Stimulated activated naive B cell treated with anti-CD40 and anti-IgM and Interleukin-4, amounts not matched to agents 10 μg/mL and 1 μg/mL and 100 μg/mL, for 72 hours (primary cell): ENCODE measurements around the gene MTURN.
"Not testable (repeated sequence)": the region's sequence is repeated elsewhere in the genome, so short reads cannot be mapped to it uniquely, and the experiment has no call there.

Experiments used
- ATAC-seq, 2 donors: fragments of 150-1000 bp; cut with Tn5 transposase; replicated peaks; 2 replicates each; pipeline ENCODE4 v1.10.0; 2021; ENCODE audit warnings: moderate library complexity in 1 of 2
- DNase-seq: peaks from one replicate; pipeline ENCODE4 v3.0.0; 2021
- H3K27ac Mint-ChIP-seq: one replicate; pipeline ENCODE4 v1.8.0; 2022; ENCODE audit warnings: mild to moderate bottlenecking, mixed read lengths
- H3K27me3 Mint-ChIP-seq, 2 donors: one replicate each; pipeline ENCODE4 v1.8.0; 2022; ENCODE audit warnings: mixed read lengths in 2 of 2
- H3K36me3 Mint-ChIP-seq, 2 donors: one replicate each; pipeline ENCODE4 v1.8.0; 2022; ENCODE audit warnings: mixed read lengths in 2 of 2, mild to moderate bottlenecking in 1 of 2
- H3K4me1 Mint-ChIP-seq, 2 donors: one replicate each; pipeline ENCODE4 v1.8.0; 2022; ENCODE audit warnings: mixed read lengths in 2 of 2, mild to moderate bottlenecking in 1 of 2
- H3K4me3 Mint-ChIP-seq, 2 donors: one replicate each; pipeline ENCODE4 v1.8.0; 2022; ENCODE audit warnings: mild to moderate bottlenecking in 2 of 2, mixed read lengths in 2 of 2, moderate library complexity in 1 of 2
- H3K9me3 Mint-ChIP-seq, 2 donors: one replicate each; pipeline ENCODE4 v1.8.0; 2022; ENCODE audit warnings: mixed read lengths in 2 of 2, mild to moderate bottlenecking in 1 of 2

The MTURN gene

DNA sequence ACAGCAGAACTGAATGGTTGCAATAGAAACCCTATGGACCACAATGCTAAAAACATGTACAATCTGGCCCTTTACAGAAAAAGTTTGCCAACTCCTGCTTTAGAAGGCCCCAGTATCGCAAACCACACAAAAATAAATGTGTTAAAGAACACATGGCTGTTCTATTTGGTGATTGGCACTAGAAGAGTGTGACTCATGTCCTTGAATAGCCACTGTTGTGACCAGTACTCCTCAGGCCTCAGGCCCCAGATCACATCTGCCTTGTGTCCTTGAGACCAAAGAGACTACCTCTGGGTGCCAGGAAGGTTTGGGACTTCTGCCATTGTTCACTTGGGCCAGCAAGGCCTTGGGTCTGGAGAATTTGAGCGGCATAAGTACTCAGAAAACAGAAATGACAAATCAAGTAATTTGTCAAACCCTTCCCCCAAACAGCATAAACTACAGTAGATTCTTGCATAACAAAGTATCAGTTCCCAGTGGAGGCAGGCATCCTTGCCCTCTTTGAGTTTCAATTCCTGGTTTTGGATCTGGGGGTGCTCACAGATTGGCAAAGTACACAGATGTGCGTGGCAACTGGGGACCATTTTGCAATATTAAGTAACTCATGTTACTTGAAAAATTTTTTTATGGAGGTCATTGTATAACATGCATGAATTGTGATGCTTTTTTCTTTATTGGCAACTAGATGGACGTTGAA, 50.2 kb downstream of the MTURN start:
- DNase-seq (peak; percentile 24), ATAC-seq (peak; percentile 81 to 92)
- no peak overlapping the region for H3K27ac Mint-ChIP-seq
- no peak overlapping the region for H3K4me3 Mint-ChIP-seq
- no peaks in the 10 kb centered on the region for H3K27me3 Mint-ChIP-seq
- H3K36me3 Mint-ChIP-seq: peaks cover 9 to 18% of the 10 kb centered on the region in 2 donors
- H3K4me1 Mint-ChIP-seq: peaks cover 8 to 11% of the 10 kb centered on the region in 2 donors
- H3K9me3 Mint-ChIP-seq: peaks cover 19 to 21% of the 10 kb centered on the region in 2 donors

GRCh38 chr7:30185496-30185895, 50.7 kb downstream of the MTURN start:
- Mint-ChIP-seq H3K27me3 (no peaks in the 10 kb centered on the region), H3K4me3 (no peak overlapping the region), H3K36me3 (peaks cover 10 to 18% of the 10 kb centered on the region in 2 donors), H3K27ac (no peak overlapping the region), H3K9me3 (peaks cover 21% of the 10 kb centered on the region in 2 donors), H3K4me1 (peaks cover 8 to 11% of the 10 kb centered on the region in 2 donors)
- ATAC-seq (no peak), DNase-seq (no peak)

GRCh38 chr7:30186725-30187124, 51.9 kb downstream of the MTURN start:
- no peaks in the 10 kb centered on the region for H3K27me3 Mint-ChIP-seq
- no peak overlapping the region for H3K27ac Mint-ChIP-seq
- peaks cover 8 to 11% of the 10 kb centered on the region in 2 donors for H3K4me1 Mint-ChIP-seq
- DNase-seq: no peak
- no peak overlapping the region for H3K4me3 Mint-ChIP-seq
- ATAC-seq: no peak
- H3K36me3 Mint-ChIP-seq: peaks cover 10 to 18% of the 10 kb centered on the region in 2 donors
- peaks cover 21% of the 10 kb centered on the region in 2 donors for H3K9me3 Mint-ChIP-seq

DNA sequence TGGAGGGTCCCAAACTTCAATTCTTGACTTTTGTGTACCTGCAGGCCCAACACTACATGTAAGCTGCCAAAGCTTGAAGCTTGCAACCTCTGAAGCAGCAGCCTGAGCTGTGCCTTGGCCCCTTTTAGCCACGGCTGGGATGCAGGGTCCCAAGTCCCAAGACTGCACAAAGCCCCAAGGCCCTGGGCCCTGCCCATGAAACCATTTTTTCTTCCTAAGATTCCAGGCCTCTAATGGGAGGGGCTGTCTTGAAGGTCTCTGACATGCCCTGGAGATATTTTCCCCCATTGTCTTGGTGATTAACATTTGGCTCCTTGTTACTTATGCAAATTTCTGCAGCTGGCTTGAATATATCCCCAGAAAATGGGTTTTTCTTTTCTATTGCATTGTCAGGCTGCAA, 52.7 kb downstream of the MTURN start:
- no peaks in the 10 kb centered on the region for H3K27me3 Mint-ChIP-seq
- peaks cover 10 to 18% of the 10 kb centered on the region in 2 donors for H3K36me3 Mint-ChIP-seq
- no peak for DNase-seq
- ATAC-seq: no peak
- H3K4me3 Mint-ChIP-seq: no peak overlapping the region
- H3K9me3 Mint-ChIP-seq: peaks cover 21% of the 10 kb centered on the region in 2 donors
- H3K27ac Mint-ChIP-seq: no peak overlapping the region
- H3K4me1 Mint-ChIP-seq: peaks cover 8 to 11% of the 10 kb centered on the region in 2 donors

DNA sequence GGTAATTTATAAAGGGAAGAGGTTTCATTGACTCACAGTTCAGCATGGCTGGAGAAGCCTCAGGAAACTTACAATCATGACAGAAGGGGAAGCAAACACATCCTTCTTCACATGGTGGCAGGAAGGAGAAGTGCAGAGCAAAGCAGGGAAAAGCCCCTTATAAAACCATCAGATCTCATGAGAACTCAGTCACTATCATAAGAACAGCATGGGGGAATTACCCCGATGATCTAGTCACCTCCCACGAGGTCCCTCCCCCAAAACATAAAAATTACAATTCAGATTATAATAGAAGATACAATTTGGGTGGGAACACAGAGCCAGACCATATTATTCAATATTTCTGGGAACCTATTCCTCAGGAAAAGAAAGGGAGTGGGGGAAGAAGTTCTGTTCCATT, 53.6 kb downstream of the MTURN start:
- H3K4me3 Mint-ChIP-seq, DNase-seq, H3K27me3 Mint-ChIP-seq, H3K27ac Mint-ChIP-seq: not testable (repeated sequence)
- peak in 1 of 2 donors; percentile 33 for ATAC-seq
- Mint-ChIP-seq H3K4me1 (peaks cover 13 to 15% of the 10 kb centered on the region in 2 donors), H3K9me3 (peaks cover 17 to 21% of the 10 kb centered on the region in 2 donors), H3K36me3 (peaks cover 10 to 18% of the 10 kb centered on the region in 2 donors)

GRCh38 chr7:30188811-30189210, 54.0 kb downstream of the MTURN start:
- peaks cover 17 to 21% of the 10 kb centered on the region in 2 donors for H3K9me3 Mint-ChIP-seq
- no peaks in the 10 kb centered on the region for H3K27me3 Mint-ChIP-seq
- H3K4me3 Mint-ChIP-seq: no peak overlapping the region
- no peak for ATAC-seq
- peaks cover 10 to 18% of the 10 kb centered on the region in 2 donors for H3K36me3 Mint-ChIP-seq
- H3K27ac Mint-ChIP-seq: no peak overlapping the region
- H3K4me1 Mint-ChIP-seq: peaks cover 16% of the 10 kb centered on the region in 2 donors
- no peak for DNase-seq

- H3K27me3 Mint-ChIP-seq: peaks cover 0 to 7% of the 10 kb centered on the region in 2 donors
- H3K4me1 Mint-ChIP-seq: peaks cover 8 to 10% of the 10 kb centered on the region in 2 donors
- no peak overlapping the region for H3K27ac Mint-ChIP-seq
- ATAC-seq (no peak), DNase-seq (no peak)
- no peak overlapping the region for H3K4me3 Mint-ChIP-seq
- peaks cover 15 to 27% of the 10 kb centered on the region in 2 donors for H3K36me3 Mint-ChIP-seq
- peaks cover 29 to 30% of the 10 kb centered on the region in 2 donors for H3K9me3 Mint-ChIP-seq
These were observed 57.0 kb downstream of the MTURN start for GRCh38 chr7:30191809-30192208.

DNA sequence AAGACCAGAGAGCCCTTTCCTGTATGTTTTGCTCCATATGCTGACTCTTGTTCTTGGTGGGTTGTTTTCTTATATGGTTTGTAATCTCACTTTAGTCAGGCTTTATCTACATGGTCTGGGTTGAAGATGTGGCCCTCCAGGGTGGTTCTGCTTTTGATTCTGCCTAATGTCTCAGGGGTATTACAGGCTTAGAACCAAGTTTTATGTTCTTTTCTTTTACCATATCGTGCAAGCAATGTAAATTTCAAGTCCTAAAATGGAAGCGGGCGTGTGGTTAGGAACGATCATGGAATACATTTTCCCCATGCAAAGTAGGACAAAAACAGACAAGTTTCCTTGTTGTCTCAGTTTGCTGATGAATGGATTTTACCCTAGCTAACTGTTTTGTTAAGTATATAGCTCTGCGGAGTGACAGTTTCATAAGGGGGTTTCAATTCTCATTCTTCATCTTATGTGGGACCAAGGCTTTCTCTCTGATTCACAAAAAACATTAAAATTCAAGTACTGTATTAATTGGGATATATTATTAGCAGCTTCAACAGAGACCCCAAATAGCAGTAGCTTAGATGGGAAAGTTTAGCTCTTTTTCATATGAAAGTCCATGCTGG, 58.7 kb downstream of the MTURN start:
- Mint-ChIP-seq H3K9me3 (peaks cover 20 to 25% of the 10 kb centered on the region in 2 donors), H3K4me1 (peaks cover 5 to 8% of the 10 kb centered on the region in 2 donors), H3K27me3 (peaks cover 0 to 15% of the 10 kb centered on the region in 2 donors), H3K36me3 (peaks cover 9 to 18% of the 10 kb centered on the region in 2 donors), H3K4me3 (no peak overlapping the region), H3K27ac (no peak overlapping the region)
- peak; percentile 57 to 64 for ATAC-seq
- DNase-seq: no peak

DNA sequence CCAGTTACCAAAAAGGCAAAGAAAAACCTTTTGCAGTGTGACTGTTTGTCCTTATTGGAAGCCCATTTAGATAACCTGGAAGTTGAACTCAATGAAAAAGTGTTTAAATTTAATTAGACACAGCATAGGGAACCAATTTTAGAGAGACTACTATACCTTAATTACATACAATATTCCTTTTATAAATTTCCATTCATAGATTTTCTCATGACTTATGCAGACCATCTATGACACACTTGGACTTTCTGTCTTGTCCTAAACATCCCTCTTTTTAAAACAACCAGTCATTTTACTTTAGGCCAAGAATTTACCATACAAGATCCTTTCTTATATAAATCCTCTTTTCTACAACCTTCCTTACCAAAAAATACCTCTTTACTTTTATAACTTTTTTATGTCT, 61.6 kb downstream of the MTURN start:
- Mint-ChIP-seq H3K4me3 (no peak overlapping the region), H3K27me3 (peaks cover 0 to 15% of the 10 kb centered on the region in 2 donors), H3K27ac (no peak overlapping the region), H3K4me1 (peaks cover 12 to 19% of the 10 kb centered on the region in 2 donors), H3K36me3 (peaks cover 5 to 18% of the 10 kb centered on the region in 2 donors), H3K9me3 (peaks cover 20% of the 10 kb centered on the region in 2 donors)
- no peak for ATAC-seq
- DNase-seq: no peak

- Mint-ChIP-seq H3K27ac (no peak overlapping the region), H3K27me3 (peaks cover 0 to 15% of the 10 kb centered on the region in 2 donors), H3K36me3 (peaks cover 5 to 18% of the 10 kb centered on the region in 2 donors), H3K4me1 (peaks cover 20 to 28% of the 10 kb centered on the region in 2 donors), H3K4me3 (no peak overlapping the region), H3K9me3 (peaks cover 20% of the 10 kb centered on the region in 2 donors)
- no peak for DNase-seq
- no peak for ATAC-seq
These were observed 62.7 kb downstream of the MTURN start for GRCh38 chr7:30197438-30197837.

GRCh38 chr7:30199271-30199670, 64.5 kb downstream of the MTURN start:
- no peak overlapping the region for H3K27ac Mint-ChIP-seq
- H3K4me3 Mint-ChIP-seq: no peak overlapping the region
- H3K9me3 Mint-ChIP-seq: peaks cover 20% of the 10 kb centered on the region in 2 donors
- peaks cover 15 to 20% of the 10 kb centered on the region in 2 donors for H3K4me1 Mint-ChIP-seq
- peaks cover 0 to 15% of the 10 kb centered on the region in 2 donors for H3K27me3 Mint-ChIP-seq
- H3K36me3 Mint-ChIP-seq: peaks cover 5 to 18% of the 10 kb centered on the region in 2 donors
- DNase-seq: no peak
- ATAC-seq: no peak

- H3K27me3 Mint-ChIP-seq: peaks cover 0 to 13% of the 10 kb centered on the region in 2 donors
- no peak overlapping the region for H3K27ac Mint-ChIP-seq
- peaks cover 13 to 14% of the 10 kb centered on the region in 2 donors for H3K9me3 Mint-ChIP-seq
- no peak overlapping the region for H3K4me3 Mint-ChIP-seq
- peaks cover 3 to 11% of the 10 kb centered on the region in 2 donors for H3K36me3 Mint-ChIP-seq
- no peak for ATAC-seq
- DNase-seq: no peak
- peaks cover 15 to 20% of the 10 kb centered on the region in 2 donors for H3K4me1 Mint-ChIP-seq
These were observed 65.8 kb downstream of the MTURN start for GRCh38 chr7:30200591-30200990.

GRCh38 chr7:30201161-30201666, 66.4 kb downstream of the MTURN start:
- H3K36me3 Mint-ChIP-seq: peaks cover 0 to 5% of the 10 kb centered on the region in 2 donors
- peaks cover 0 to 10% of the 10 kb centered on the region in 2 donors for H3K27me3 Mint-ChIP-seq
- H3K27ac Mint-ChIP-seq: no peak overlapping the region
- H3K4me3 Mint-ChIP-seq: peak overlapping the region in 1 of 2 donors; percentile 12
- peaks cover 15 to 20% of the 10 kb centered on the region in 2 donors for H3K4me1 Mint-ChIP-seq
- DNase-seq (no peak), ATAC-seq (peak; percentile 86 to 89)
- peaks cover 7 to 9% of the 10 kb centered on the region in 2 donors for H3K9me3 Mint-ChIP-seq

DNA sequence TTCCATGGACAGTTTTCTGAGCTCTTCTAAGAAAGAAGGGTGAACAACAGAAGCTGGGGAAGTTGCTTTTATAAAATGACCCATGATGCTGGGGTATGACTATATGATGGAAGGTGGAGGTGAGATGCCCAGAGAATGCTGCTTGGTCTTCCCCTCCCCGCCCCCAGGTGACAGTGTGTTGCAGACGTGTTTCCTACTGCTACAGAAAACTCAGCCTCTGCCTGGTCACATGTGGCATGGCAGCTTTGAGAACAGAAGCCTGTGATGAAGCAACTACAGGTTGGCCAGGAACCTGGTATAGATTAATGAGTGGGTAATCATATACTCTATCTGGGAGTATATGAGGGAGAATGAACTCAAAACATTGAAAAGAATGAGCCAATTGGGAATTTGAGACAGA, 67.1 kb downstream of the MTURN start:
- peaks cover 15 to 20% of the 10 kb centered on the region in 2 donors for H3K4me1 Mint-ChIP-seq
- no peak overlapping the region for H3K27ac Mint-ChIP-seq
- peaks cover 3 to 6% of the 10 kb centered on the region in 2 donors for H3K9me3 Mint-ChIP-seq
- no peak for DNase-seq
- H3K36me3 Mint-ChIP-seq: peaks cover 0 to 3% of the 10 kb centered on the region in 2 donors
- peaks cover 0 to 7% of the 10 kb centered on the region in 2 donors for H3K27me3 Mint-ChIP-seq
- no peak overlapping the region for H3K4me3 Mint-ChIP-seq
- no peak for ATAC-seq
